ENCODE results near the gene TRABD2B. TPM values are rescaled to one million over a fixed set of nuclear protein-coding genes. Genes with fewer than 3 reads are reported as not detected.

TRABD2B gene
- total and polyA plus RNA-seq, 8 donors: 1.6 to 3.8 (median 3.0) TPM

GRCh38 chr1:47919113-47919833 is 77.9 kb downstream of the TRABD2B start:
- DNase-seq (no peak), FAIRE-seq (no peak), ATAC-seq (no peak)
- Histone ChIP-seq H3K4me1 (no peaks in the 10 kb centered on the region), H3K27me3 (no peaks in the 10 kb centered on the region), H3K4me3 (no peak overlapping the region), H3K27ac (no peak overlapping the region), H3K9me3 (no peaks in the 10 kb centered on the region), H3K36me3 (no peaks in the 10 kb centered on the region)
- 70 to 78% methylated on average over 3 of the region's 3 CpGs for WGBS, 2 donors
- TF ChIP-seq CTCF (IDR thresholded peaks at IDR 0.05): no peak
- intact Hi-C loops (cut with DNase I): no loop called here

- Histone ChIP-seq H3K9me3 (no peaks in the 10 kb centered on the region), H3K4me3 (no peak overlapping the region), H3K4me1 (no peaks in the 10 kb centered on the region), H3K27me3 (no peaks in the 10 kb centered on the region), H3K36me3 (no peaks in the 10 kb centered on the region), H3K27ac (peak overlapping the region in 1 of 4 donors; percentile 17)
- FAIRE-seq: no peak
- WGBS, 2 donors: 42 to 45% methylated on average over 8 of the region's 8 CpGs
- TF ChIP-seq CTCF (IDR thresholded peaks at IDR 0.05): no peak
- intact Hi-C loops (cut with DNase I): no loop called here
- DNase-seq: peak in 1 of 6 donors; percentile 52
- peak; percentile 20 to 46 (median 30) for ATAC-seq
Observed at GRCh38 chr1:47918257-47918867, 78.8 kb downstream of the TRABD2B start.

GRCh38 chr1:47917687-47918086 is 79.5 kb downstream of the TRABD2B start:
- intact Hi-C loops (cut with DNase I): no loop called here
- no peaks in the 10 kb centered on the region for H3K4me1 ChIP-seq
- no peaks in the 10 kb centered on the region for H3K9me3 ChIP-seq
- no peak overlapping the region for H3K27ac ChIP-seq
- ATAC-seq: no peak
- H3K4me3 ChIP-seq: no peak overlapping the region
- TF ChIP-seq CTCF (IDR thresholded peaks at IDR 0.05): no peak
- H3K36me3 ChIP-seq: no peaks in the 10 kb centered on the region
- 90 to 96% methylated on average over 3 of the region's 3 CpGs for WGBS, 2 donors
- H3K27me3 ChIP-seq: no peaks in the 10 kb centered on the region
- FAIRE-seq: no peak
- no peak for DNase-seq

GRCh38 chr1:47915677-47916353 is 81.4 kb downstream of the TRABD2B start:
- no peaks in the 10 kb centered on the region for H3K36me3 ChIP-seq
- DNase-seq (no peak), FAIRE-seq (no peak), ATAC-seq (no peak)
- H3K27ac ChIP-seq: no peak overlapping the region
- no peaks in the 10 kb centered on the region for H3K27me3 ChIP-seq
- no peaks in the 10 kb centered on the region for H3K9me3 ChIP-seq
- no peak overlapping the region for H3K4me3 ChIP-seq
- WGBS, 2 donors: 58 to 65% methylated on average over 13 of the region's 13 CpGs
- no peaks in the 10 kb centered on the region for H3K4me1 ChIP-seq
- intact Hi-C loops (cut with DNase I): no loop called here
- no peak for TF ChIP-seq CTCF (IDR thresholded peaks at IDR 0.05)
